DMS153 (cell line): ENCODE results near the gene ZNF584.
"Not testable (repeated sequence)": the region's sequence is repeated elsewhere in the genome, so short reads cannot be mapped to it uniquely, and the experiment has no call there.

Source experiments
- DNase-seq: peaks from one replicate; lab custom pipeline; 2025; lab: John Stamatoyannopoulos, UW

The ZNF584 gene

DNA sequence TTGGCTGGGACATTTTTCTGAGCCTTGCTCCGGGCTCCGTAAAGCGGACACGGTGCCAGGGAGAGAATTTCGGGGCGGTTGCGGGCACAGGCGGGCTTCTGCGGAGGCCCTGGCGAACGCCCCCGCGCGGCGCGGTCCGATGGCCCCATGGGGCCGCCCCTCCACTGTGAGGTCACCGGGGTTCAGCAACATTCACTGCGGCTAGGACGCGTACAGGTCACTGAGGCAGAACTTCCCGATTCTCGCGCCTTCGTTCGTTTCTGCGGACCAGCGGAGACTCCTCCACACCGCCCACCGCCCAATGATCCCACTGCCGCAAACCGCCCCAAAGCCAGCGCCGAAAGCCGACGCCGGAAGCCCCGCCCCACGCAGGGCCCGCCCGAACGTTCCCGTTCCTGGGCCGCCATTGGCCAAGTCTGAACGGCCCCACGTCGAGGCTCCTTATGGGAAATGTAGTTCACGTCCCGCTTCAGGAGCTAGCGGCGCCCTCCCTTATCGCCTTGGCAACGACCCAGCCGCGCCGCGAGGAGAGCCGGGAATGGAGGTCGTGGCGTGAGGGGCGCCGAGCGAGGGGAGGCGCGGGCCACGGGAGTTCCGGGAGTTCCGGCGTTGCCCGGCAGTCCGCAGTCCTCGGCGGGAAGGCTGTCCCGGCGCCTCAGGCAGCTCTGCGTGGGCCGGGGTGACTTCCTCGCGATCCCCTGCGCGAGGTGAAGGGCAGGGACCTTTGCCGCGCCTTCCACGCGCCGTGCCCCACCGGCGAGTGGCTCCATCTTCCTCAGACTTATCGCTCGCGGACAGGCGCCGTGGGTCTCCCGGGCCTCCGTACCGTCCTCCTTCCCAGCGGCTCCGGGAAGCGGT lies at the start of gene ZNF584:
Gene ZNF584 (plus strand): TSS at position 498 of the 858 bp plus-strand sequence. CDS start 499 bp downstream, outside the sequence.
- peak; percentile 90 for DNase-seq

- no peak for DNase-seq
Observed at GRCh38 chr19:58361900-58362271, 46.6 kb upstream of the ZNF584 start.

DNA sequence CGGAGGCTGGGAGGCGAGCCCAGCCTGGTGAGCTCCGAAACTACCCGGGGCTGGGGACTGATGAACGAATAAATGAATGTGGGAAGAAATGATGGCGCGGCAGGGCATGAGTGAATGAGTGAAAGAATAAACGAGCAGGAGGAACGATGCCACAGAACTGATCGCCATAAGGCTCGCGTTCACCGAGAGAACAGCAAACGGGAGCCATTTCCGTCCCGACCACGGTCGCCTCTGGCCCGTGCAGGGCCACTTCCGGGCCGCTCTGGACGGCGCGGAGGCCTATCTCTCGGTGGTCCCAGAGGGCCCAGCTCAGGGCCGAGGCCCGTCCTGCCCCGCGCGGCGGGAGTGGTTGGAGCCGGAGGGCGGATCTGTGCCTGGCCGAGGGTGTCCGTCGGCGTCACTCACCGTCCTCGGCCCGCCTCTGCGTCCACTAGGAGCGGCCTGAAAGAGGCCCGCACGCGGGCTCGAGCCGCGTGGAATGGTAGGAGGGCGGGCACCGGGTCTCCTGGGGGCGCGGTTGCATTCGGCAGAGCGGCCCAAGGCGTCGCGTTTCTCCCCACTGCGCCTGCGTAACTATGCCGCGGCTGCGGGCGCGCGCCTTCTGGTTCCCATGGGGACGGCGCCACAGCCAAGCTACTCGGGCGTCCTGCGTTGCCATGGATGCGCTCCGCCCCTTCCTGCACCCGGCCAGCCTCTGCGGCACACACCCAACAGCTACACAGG lies 46.0 kb upstream of the ZNF584 start, which contains the start of gene ZNF497:
Gene ZNF497 (minus strand): TSS at position 480 of the 723 bp plus-strand sequence. CDS start 5,116 bp downstream, outside the sequence.
- peak; percentile 92 for DNase-seq

DNA sequence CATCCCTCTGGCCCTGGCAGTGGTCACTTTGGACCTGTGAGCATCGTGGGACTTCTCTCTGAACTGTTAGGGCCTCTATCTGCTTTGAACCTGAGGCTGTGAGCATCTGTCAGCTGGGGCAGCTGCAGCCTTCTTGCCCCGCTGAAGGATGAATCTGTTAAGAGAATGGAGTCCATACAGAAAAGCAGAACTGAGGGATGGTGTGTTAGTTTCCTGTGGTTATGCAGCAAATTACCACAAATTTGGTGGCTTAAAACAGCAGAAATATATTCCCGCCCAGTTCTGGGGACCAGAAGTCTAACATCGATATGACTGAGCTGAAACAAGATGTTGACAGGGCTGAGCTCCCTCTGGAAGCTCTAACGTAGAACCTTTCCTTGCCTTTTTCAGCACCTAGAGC lies 44.3 kb upstream of the ZNF584 start:
- no peak for DNase-seq

GRCh38 chr19:58366585-58367430 lies 41.6 kb upstream of the ZNF584 start:
- DNase-seq, result no peak

DNA sequence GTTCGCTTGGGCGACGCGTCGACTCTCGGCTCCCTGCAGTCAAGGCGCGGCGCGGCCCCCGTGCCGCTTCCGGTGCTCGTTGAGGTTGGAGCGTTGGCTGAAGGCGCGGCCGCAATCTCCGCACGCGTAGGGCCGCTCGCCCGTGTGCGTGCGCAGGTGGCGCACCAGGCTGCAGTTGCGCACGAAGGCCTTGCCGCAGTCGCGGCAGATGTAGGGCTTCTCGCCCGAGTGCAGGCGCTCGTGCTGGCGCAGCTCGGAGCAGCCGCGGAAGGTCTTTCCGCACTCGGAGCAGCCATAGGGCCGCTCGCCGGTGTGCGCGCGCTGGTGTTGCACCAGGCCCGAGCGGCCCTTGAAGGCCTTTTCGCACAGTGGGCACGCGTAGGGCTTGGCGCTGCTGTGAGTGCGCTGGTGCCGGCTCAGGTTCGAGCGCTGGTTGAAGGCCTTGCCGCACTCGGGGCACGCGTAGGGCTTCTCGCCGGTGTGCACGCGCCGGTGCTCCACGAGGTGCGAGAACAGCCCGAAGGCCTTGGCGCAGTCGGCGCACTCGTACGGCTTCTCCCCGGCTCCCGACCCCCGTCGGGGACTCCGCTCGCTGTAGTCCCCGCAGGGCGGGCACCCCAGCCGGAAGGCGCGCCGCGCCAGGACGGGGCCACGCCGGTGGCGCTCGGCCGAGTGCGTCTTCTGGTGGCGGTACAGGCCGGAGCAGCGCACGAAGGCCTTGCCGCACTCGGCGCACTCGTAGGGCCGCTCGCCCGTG lies 40.6 kb upstream of the ZNF584 start:
- no peak for DNase-seq

DNA sequence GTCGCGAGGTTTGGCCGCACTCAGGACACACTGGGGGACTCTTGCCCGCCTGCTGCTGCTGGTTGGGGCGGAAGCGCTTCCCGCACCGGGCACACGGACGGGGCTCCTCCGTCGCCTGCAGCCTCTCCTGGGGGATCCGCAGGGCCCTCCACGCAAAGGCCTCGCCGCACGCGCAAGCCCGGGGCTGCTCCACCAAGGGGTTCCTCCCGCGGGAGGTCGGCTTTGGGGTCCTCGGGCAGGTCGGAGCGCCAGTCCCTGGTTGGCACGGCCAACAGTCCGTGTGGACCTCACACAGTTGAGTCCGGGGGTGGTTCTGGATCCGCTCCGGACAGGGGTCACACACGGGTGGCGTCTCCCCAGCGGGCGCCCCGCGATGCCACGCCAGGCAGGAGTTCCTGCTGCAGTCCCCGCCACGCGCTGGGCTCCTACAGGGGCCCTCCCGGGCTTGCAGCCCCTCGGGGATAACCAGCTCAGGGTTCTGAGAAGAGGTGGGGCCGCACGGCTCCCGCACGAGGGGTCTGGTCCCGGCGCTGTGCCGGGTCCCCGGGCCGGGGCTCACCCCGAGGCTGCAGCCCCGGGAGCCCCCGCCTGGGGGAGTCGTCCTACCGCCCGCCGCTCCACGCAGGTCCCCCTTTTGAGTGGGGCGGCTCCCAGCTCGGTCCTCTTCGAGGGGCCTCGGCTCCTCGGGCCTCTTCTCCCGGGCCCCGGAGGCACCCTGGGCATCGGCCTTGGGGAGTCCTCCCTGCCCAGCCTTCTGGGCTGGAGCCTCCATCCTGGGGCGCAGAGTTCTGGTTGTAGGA lies 39.7 kb upstream of the ZNF584 start:
- DNase-seq, result no peak

- no peak for DNase-seq
Observed at GRCh38 chr19:58372311-58373133, 35.9 kb upstream of the ZNF584 start.

- DNase-seq, result no peak
Observed at GRCh38 chr19:58374200-58374599, 34.2 kb upstream of the ZNF584 start.

- not testable (repeated sequence) for DNase-seq
Observed at GRCh38 chr19:58376724-58377123, 31.7 kb upstream of the ZNF584 start.

GRCh38 chr19:58379246-58379645 lies 29.2 kb upstream of the ZNF584 start:
- DNase-seq, result no peak

- DNase-seq, result no peak
Observed at GRCh38 chr19:58380037-58380661, 28.3 kb upstream of the ZNF584 start.

DNA sequence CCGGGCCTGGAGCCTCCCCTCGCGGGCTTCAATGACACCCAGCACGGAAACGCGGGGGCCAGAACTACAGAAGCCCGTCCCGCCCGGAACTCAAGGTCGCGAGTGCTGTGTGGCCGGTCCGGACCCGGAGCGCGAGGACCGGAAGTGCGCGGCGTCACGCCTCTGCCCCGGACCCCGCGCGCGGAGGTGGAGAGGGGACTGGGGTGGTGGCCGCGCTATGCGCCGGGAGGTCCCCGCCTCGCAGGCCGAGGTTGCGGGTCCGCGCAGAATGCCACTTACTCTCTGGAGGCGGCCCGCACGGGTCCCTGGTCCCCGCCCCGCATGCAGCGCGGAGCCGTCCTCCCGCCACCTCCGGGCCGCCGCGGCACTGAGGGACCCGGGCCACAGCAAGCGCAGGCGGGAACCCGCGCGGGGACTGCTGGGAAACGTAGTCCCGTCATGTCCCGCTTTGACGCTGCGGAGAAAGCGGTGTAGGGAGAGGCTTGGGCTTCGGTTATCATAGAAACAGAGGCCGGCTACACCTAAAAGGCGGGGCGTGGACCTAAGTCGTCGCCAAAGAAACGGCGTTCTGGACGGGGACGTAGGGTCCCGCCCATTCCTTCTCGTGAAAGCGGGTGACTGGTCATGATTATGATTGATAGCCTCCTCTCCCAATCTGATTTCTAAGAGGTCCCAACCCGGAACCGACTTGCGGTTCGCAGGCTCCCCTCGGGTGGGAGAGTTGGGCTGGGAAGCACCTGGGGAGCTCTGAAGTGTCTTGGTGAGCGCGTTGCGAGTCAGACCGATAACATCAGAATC lies 27.6 kb upstream of the ZNF584 start, which contains the start of gene ZNF837:
Gene ZNF837 (minus strand): TSS at position 369 of the 798 bp plus-strand sequence. CDS start 11,698 bp downstream, outside the sequence.
- DNase-seq, result peak; percentile 100

DNA sequence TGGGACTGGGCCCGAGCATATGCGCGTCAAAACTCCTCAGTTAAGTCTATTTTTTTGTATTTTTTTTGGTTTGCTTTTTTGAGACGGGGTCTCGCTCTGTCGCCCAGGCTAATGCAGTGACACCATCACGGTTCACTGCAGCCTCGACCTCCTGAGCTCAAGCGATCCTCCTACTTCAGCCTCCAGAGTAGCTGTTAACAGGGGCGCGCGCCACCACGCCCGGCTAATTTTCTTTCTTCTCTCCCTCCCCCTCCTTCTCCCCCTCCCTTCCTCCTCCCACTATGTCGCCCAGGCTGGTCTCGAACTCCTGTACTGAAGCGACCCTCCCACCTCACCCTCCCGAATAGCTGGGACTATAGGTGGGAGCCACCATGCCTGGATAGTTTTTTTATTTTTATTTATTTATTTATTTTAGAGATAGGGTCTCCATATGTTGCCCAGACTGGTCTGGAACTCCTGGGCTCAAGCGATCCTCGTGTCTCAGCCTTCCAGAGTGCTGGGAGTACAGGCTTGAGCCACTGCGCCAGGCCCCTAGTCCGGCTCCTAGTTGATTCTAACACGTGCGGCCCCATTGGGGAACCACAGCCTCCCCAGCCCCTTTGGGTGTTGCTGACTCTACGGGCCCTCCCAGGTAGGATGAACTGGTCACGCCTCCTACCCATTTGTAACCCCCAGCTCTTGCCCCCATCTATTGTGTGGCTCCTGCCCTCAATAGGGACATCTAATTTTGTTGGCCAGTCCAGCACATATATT lies 26.8 kb upstream of the ZNF584 start:
- no peak for DNase-seq

GRCh38 chr19:58382997-58383603 lies 25.3 kb upstream of the ZNF584 start:
- no peak for DNase-seq

GRCh38 chr19:58385313-58385890 lies 23.0 kb upstream of the ZNF584 start:
- no peak for DNase-seq
